Measurements from ENCODE around the gene FST. TPM values are rescaled to one million over a fixed set of nuclear protein-coding genes. Genes with fewer than 3 reads are reported as not detected.

Gene FST
- total RNA-seq, 4 donors from 2014 or later: 0.93 to 10.1 (median 4.5) TPM

DNA sequence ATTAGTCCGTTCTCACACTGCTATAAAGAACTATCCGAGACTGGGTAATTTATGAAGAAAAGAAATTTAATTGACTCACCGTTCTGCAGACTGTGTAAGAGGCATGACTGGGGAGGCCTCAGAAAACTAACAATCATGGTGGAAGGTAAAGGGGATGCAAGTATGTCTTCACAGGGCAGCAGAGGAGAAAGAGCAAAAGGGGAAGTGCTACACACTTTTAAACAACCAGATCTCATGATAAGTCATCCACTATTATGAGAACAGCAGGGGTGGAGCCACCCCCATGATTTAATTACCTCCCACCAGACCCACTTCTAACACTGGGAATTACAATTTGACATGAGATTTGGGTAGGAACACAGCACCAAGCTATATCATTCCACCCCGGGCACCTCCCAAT is 26.6 kb downstream of the FST start:
- Histone ChIP-seq H3K36me3 (no peaks in the 10 kb centered on the region), H3K4me1 (no peaks in the 10 kb centered on the region), H3K9me3 (peaks cover 0 to 25% (median 0%) of the 10 kb centered on the region in 3 donors), H3K27ac (no peak overlapping the region), H3K27me3 (peaks cover 2% of the 10 kb centered on the region), H3K4me3 (no peak overlapping the region)
- no peak for TF ChIP-seq EP300 (IDR thresholded peaks at IDR 0.05)
- TF ChIP-seq POLR2A (IDR thresholded peaks at IDR 0.05): no peak
- TF ChIP-seq, protein P1, sequence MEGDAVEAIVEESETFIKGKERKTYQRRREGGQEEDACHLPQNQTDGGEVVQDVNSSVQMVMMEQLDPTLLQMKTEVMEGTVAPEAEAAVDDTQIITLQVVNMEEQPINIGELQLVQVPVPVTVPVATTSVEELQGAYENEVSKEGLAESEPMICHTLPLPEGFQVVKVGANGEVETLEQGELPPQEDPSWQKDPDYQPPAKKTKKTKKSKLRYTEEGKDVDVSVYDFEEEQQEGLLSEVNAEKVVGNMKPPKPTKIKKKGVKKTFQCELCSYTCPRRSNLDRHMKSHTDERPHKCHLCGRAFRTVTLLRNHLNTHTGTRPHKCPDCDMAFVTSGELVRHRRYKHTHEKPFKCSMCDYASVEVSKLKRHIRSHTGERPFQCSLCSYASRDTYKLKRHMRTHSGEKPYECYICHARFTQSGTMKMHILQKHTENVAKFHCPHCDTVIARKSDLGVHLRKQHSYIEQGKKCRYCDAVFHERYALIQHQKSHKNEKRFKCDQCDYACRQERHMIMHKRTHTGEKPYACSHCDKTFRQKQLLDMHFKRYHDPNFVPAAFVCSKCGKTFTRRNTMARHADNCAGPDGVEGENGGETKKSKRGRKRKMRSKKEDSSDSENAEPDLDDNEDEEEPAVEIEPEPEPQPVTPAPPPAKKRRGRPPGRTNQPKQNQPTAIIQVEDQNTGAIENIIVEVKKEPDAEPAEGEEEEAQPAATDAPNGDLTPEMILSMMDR (IDR thresholded peaks at IDR 0.05): no peak
- no peak for TF ChIP-seq POLR2AphosphoS5 (IDR thresholded peaks at IDR 0.05)
- 75% methylated on average over 4 of the region's 4 CpGs; no CpG with 5 or more reads in 1 of the 2 donors for WGBS, 2 donors (ENCODE audit: low coverage in 1 of 2)
- no peak for ATAC-seq

- no peak overlapping the region for H3K4me3 ChIP-seq
- no peaks in the 10 kb centered on the region for H3K27me3 ChIP-seq
- H3K4me1 ChIP-seq: no peaks in the 10 kb centered on the region
- H3K9me3 ChIP-seq: peaks cover 0 to 31% (median 0%) of the 10 kb centered on the region in 3 donors
- 73 to 87% methylated on average over 3 of the region's 3 CpGs for WGBS, 2 donors (ENCODE audit: low coverage in 1 of 2)
- ATAC-seq: no peak
- no peak overlapping the region for H3K27ac ChIP-seq
- TF ChIP-seq POLR2AphosphoS5 (IDR thresholded peaks at IDR 0.05): no peak
- TF ChIP-seq, protein P1 (IDR thresholded peaks at IDR 0.05): no peak
- TF ChIP-seq EP300 (IDR thresholded peaks at IDR 0.05): no peak
- TF ChIP-seq POLR2A (IDR thresholded peaks at IDR 0.05): no peak
- no peaks in the 10 kb centered on the region for H3K36me3 ChIP-seq
Observed at GRCh38 chr5:53508125-53508524, 27.7 kb downstream of the FST start.

GRCh38 chr5:53512539-53512938 is 32.1 kb downstream of the FST start:
- TF ChIP-seq, protein P1 (IDR thresholded peaks at IDR 0.05): no peak
- TF ChIP-seq EP300 (IDR thresholded peaks at IDR 0.05) (no peak), POLR2A (IDR thresholded peaks at IDR 0.05) (no peak), POLR2AphosphoS5 (IDR thresholded peaks at IDR 0.05) (no peak)
- no peak for ATAC-seq
- H3K27me3 ChIP-seq: no peaks in the 10 kb centered on the region
- H3K9me3 ChIP-seq: peaks cover 0 to 31% (median 0%) of the 10 kb centered on the region in 3 donors
- H3K36me3 ChIP-seq: no peaks in the 10 kb centered on the region
- no peak overlapping the region for H3K27ac ChIP-seq
- H3K4me3 ChIP-seq: no peak overlapping the region
- H3K4me1 ChIP-seq: no peaks in the 10 kb centered on the region

- no peaks in the 10 kb centered on the region for H3K27me3 ChIP-seq
- H3K27ac ChIP-seq: no peak overlapping the region
- no peaks in the 10 kb centered on the region for H3K36me3 ChIP-seq
- TF ChIP-seq, protein P1 (IDR thresholded peaks at IDR 0.05): no peak
- no peak for TF ChIP-seq POLR2AphosphoS5 (IDR thresholded peaks at IDR 0.05)
- H3K9me3 ChIP-seq: peaks cover 0 to 22% (median 0%) of the 10 kb centered on the region in 3 donors
- no peak overlapping the region for H3K4me3 ChIP-seq
- no peaks in the 10 kb centered on the region for H3K4me1 ChIP-seq
- ATAC-seq: no peak
- 65 to 96% methylated on average over 3 to 6 of the region's 6 CpGs for WGBS, 2 donors (ENCODE audit: low coverage in 1 of 2)
Observed at GRCh38 chr5:53515988-53516387, 35.6 kb downstream of the FST start.

GRCh38 chr5:53520813-53521212 is 40.4 kb downstream of the FST start:
- Histone ChIP-seq H3K9me3 (peaks cover 0 to 21% (median 0%) of the 10 kb centered on the region in 3 donors), H3K36me3 (no peaks in the 10 kb centered on the region), H3K4me1 (no peaks in the 10 kb centered on the region), H3K27ac (no peak overlapping the region), H3K4me3 (no peak overlapping the region), H3K27me3 (no peaks in the 10 kb centered on the region)
- ATAC-seq: no peak
- TF ChIP-seq, protein P1 (IDR thresholded peaks at IDR 0.05): no peak
- TF ChIP-seq POLR2AphosphoS5 (IDR thresholded peaks at IDR 0.05) (no peak), POLR2A (IDR thresholded peaks at IDR 0.05) (no peak), EP300 (IDR thresholded peaks at IDR 0.05) (no peak)

Other genes starting within 250 kb of the FST start
- gene NDUFS4, start 80.0 kb downstream of the FST start, total RNA-seq: 100 to 1,000 TPM in 3 of 4 donors, 10 to 100 TPM in 1; 72.7 to 150 (median 123) TPM